CD4-positive, alpha-beta T cell (primary cell): Measurements from ENCODE around the gene KIAA0319L. TPM values are rescaled to one million over a fixed set of nuclear protein-coding genes. Genes with fewer than 3 reads are reported as not detected.
A peak's percentile ranks its signal among the peaks of the same experiment; 100 is the strongest.

Experiments used
- ATAC-seq: fragments of 200-7000 bp; cut with Tn5 transposase; one replicate; pipeline ENCODE4 v1.10.0; 2022; ENCODE audit warnings: mild to moderate bottlenecking; ENCODE audit not compliant: poor library complexity
- CTCF ChIA-PET: fragments of 350-600 bp; sonication (Branson Sonifier 250); formaldehyde crosslinking; loops from one replicate; lab custom pipeline; 2021; ENCODE audit warnings: antibody characterized with exemption, inconsistent platforms; lab: Charles Lee
- POLR2A ChIA-PET: fragments of 350-600 bp; sonication (Branson Sonifier 250); formaldehyde crosslinking; loops from one replicate; lab custom pipeline; 2021; ENCODE audit warnings: antibody characterized with exemption, inconsistent platforms; lab: Charles Lee
- DNase-seq, 14 experiments: peaks; one replicate each; pipeline ENCODE4 v3.0.0-alpha.2; 2013 to 2020; ENCODE audit warnings: mixed read lengths in 2 of 14
- H3K27ac ChIP-seq, 2 donors: one replicate each; pipeline versions ENCODE4 v1.5.1 to v1.7.0; 2013; ENCODE audit warnings: low read length in 2 of 2, low read depth in 1 of 2, mild to moderate bottlenecking in 1 of 2
- H3K27me3 ChIP-seq, 2 experiments: 1 replicate in 1 of 2; 2 replicates in 1 of 2; pipeline versions ENCODE4 v1.6.1 to v1.7.0; 2013; ENCODE audit warnings: low read length in 2 of 2, control low read depth in 1 of 2, mild to moderate bottlenecking in 1 of 2, moderate library complexity in 1 of 2; ENCODE audit not compliant: insufficient read depth in 2 of 2, control insufficient read depth in 1 of 2
- H3K36me3 ChIP-seq: one replicate; pipeline ENCODE4 v1.6.1; 2013; ENCODE audit warnings: low read length, control low read depth; ENCODE audit not compliant: insufficient read depth
- H3K4me1 ChIP-seq: one replicate; pipeline ENCODE4 v1.6.1; 2013; ENCODE audit warnings: low read length, control low read depth; ENCODE audit not compliant: insufficient read depth
- H3K4me3 ChIP-seq: one replicate; pipeline ENCODE4 v1.5.1; 2013; ENCODE audit warnings: mild to moderate bottlenecking, low read length, moderate library complexity
- H3K9me3 ChIP-seq, 2 experiments: 1 replicate in 1 of 2; 2 replicates in 1 of 2; pipeline versions ENCODE4 v1.6.1 to v1.7.0; 2013; ENCODE audit warnings: low read length in 2 of 2, mild to moderate bottlenecking in 2 of 2, control low read depth in 1 of 2, moderate library complexity in 1 of 2; ENCODE audit not compliant: control insufficient read depth in 1 of 2, insufficient read depth in 1 of 2
- H3K27ac Mint-ChIP-seq: one replicate; pipeline ENCODE4 v1.8.0; 2020; ENCODE audit warnings: mixed read lengths
- H3K27me3 Mint-ChIP-seq: one replicate; pipeline ENCODE4 v1.8.0; 2021; ENCODE audit warnings: mixed read lengths
- H3K36me3 Mint-ChIP-seq: one replicate; pipeline ENCODE4 v1.8.0; 2021; ENCODE audit warnings: low read depth, mixed read lengths
- H3K4me1 Mint-ChIP-seq: one replicate; pipeline ENCODE4 v1.8.0; 2021; ENCODE audit warnings: low read depth, mixed read lengths
- H3K4me3 Mint-ChIP-seq: one replicate; pipeline ENCODE4 v1.8.0; 2020; ENCODE audit warnings: mild to moderate bottlenecking, mixed read lengths
- H3K9me3 Mint-ChIP-seq: one replicate; pipeline ENCODE4 v1.8.0; 2020; ENCODE audit warnings: mixed read lengths
- CTCF ChIP-seq: fragments of 200-600 bp; IDR thresholded peaks from one replicate; pipeline ENCODE4 v1.8.0; 2022; ENCODE audit warnings: antibody characterized with exemption, mild to moderate bottlenecking
- intact Hi-C, 2 experiments: fragments of 100-400 bp; cut with DNase I in 1 of 2; cut with micrococcal nuclease in 1 of 2; formaldehyde crosslinking; loops; one replicate each; pipeline versions ENCODE4 v1.15.1 to v1.9.0; 2023 to 2025; cut with DNase I, micrococcal nuclease
- total RNA-seq, 174 experiments: library from RNA in 2 of 174; stranded (reverse) in 2 of 174; gene quantifications; one replicate each; pipeline ENCODE4 v1.2.3 and lab custom pipeline; 2021 to 2026

Gene KIAA0319L
- total RNA-seq, 2 experiments from 2014 or later: 50.9 to 53.3 TPM

- intact Hi-C loops: no loop called here
- Mint-ChIP-seq H3K36me3 (no peaks in the 10 kb centered on the region), H3K4me3 (peak overlapping the region; percentile 77), H3K27me3 (peaks cover 5% of the 10 kb centered on the region), H3K9me3 (no peaks in the 10 kb centered on the region), H3K27ac (no peak overlapping the region), H3K4me1 (peaks cover 26% of the 10 kb centered on the region)
- Histone ChIP-seq H3K27ac (no peak overlapping the region), H3K4me3 (no peak overlapping the region), H3K36me3 (no peaks in the 10 kb centered on the region), H3K4me1 (peaks cover 31% of the 10 kb centered on the region), H3K9me3 (no peaks in the 10 kb centered on the region), H3K27me3 (peaks cover 0 to 2% of the 10 kb centered on the region in 2 experiments)
- DNase-seq: no peak
- ATAC-seq: no peak
- TF ChIP-seq CTCF: no peak
- ChIA-PET POLR2A (interaction anchor here (1.5 to 3.0 kb wide), 2 partner anchors 36 to 194 kb away, joined by 3 to 13 read pairs; partner anchors contain the start of gene CLSPN), CTCF (interaction anchor here (1.2 to 1.6 kb wide), 2 partner anchors 10 to 124 kb away, joined by 3 to 4 read pairs; no protein-coding TSS in a partner anchor)
Observed at GRCh38 chr1:35575416-35575958, 18.3 kb upstream of the KIAA0319L start.

- ChIA-PET POLR2A (no interaction called here), CTCF (interaction anchor here (1.6 kb wide), 1 partner anchor 123 kb away, joined by 4 read pairs; no protein-coding TSS in a partner anchor)
- peaks cover 0 to 2% of the 10 kb centered on the region in 2 experiments for H3K27me3 ChIP-seq
- TF ChIP-seq CTCF: no peak
- Mint-ChIP-seq H3K4me1 (peaks cover 26% of the 10 kb centered on the region), H3K27ac (no peak overlapping the region), H3K27me3 (peaks cover 5% of the 10 kb centered on the region), H3K4me3 (peak overlapping the region; percentile 77), H3K36me3 (no peaks in the 10 kb centered on the region), H3K9me3 (no peaks in the 10 kb centered on the region)
- H3K36me3 ChIP-seq: no peaks in the 10 kb centered on the region
- DNase-seq (no peak), ATAC-seq (no peak)
- no peak overlapping the region for H3K27ac ChIP-seq
- intact Hi-C loops: no loop called here
- H3K9me3 ChIP-seq: no peaks in the 10 kb centered on the region
- H3K4me1 ChIP-seq: peaks cover 31% of the 10 kb centered on the region
- H3K4me3 ChIP-seq: no peak overlapping the region
Observed at GRCh38 chr1:35574655-35575415, 17.6 kb upstream of the KIAA0319L start.

GRCh38 chr1:35574125-35574654 lies 17.0 kb upstream of the KIAA0319L start:
- H3K4me1 ChIP-seq: peaks cover 33% of the 10 kb centered on the region
- CTCF ChIA-PET: no interaction called here
- Mint-ChIP-seq H3K36me3 (no peaks in the 10 kb centered on the region), H3K27ac (no peak overlapping the region), H3K4me3 (no peak overlapping the region), H3K27me3 (peaks cover 5% of the 10 kb centered on the region), H3K9me3 (no peaks in the 10 kb centered on the region), H3K4me1 (peaks cover 26% of the 10 kb centered on the region)
- H3K27me3 ChIP-seq: peaks cover 0 to 2% of the 10 kb centered on the region in 2 experiments
- DNase-seq (no peak), ATAC-seq (no peak)
- no peak overlapping the region for H3K27ac ChIP-seq
- intact Hi-C loops: no loop called here
- POLR2A ChIA-PET: no interaction called here
- no peaks in the 10 kb centered on the region for H3K36me3 ChIP-seq
- TF ChIP-seq CTCF: no peak
- H3K9me3 ChIP-seq: no peaks in the 10 kb centered on the region
- no peak overlapping the region for H3K4me3 ChIP-seq
